ENCODE data around the gene FICD. TPM values are rescaled to one million over a fixed set of nuclear protein-coding genes. Genes with fewer than 3 reads are reported as not detected.

The FICD gene
- total and polyA plus RNA-seq, 2 of the 13 experiments (the other 11 are each of a cell fraction or from before 2014, with no cell fraction given): 0.99 to 3.0 TPM

DNA sequence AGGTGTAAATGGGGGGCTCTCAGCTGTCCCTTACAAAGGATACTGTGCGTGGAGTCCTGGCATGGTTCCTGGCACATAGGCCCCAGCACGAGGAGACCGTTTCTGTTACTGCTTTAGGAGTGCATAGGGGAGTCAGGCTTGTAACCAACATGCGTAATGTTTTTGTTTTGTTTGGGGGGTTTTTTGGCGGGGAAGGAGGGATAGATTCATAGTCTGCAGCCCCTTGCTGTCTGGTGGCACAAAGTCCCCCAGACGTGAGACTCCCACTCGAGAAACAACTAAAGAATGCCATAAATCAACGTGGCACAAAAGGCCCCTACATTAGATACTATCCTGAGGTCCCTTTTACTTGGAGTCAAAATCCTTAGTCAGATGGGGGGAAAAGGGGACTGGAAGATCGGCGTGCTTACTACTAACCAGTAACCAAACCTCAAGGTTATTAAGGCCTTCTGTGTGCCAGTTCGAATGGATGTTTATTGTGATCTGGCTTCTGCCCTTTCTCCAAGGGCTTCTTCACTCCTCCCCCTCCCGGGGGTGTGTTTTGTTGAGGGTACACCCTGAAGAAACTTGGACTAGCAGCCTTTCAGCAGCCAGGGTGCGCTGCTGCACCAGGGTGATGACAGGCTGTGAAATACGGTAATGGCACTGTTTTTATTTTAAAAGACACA is 48.2 kb downstream of the FICD start (continued):
- TF ChIP-seq, protein P1, sequence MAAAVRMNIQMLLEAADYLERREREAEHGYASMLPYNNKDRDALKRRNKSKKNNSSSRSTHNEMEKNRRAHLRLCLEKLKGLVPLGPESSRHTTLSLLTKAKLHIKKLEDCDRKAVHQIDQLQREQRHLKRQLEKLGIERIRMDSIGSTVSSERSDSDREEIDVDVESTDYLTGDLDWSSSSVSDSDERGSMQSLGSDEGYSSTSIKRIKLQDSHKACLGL (CRISPR knock-in tag; IDR thresholded peaks at IDR 0.05): no peak
- no peak for TF ChIP-seq FOXC1 (CRISPR knock-in tag; IDR thresholded peaks at IDR 0.05; ENCODE audit: borderline replicate concordance)
- no peak for TF ChIP-seq ZNF224 (CRISPR knock-in tag; IDR thresholded peaks at IDR 0.05)
- TF ChIP-seq, protein P2, sequence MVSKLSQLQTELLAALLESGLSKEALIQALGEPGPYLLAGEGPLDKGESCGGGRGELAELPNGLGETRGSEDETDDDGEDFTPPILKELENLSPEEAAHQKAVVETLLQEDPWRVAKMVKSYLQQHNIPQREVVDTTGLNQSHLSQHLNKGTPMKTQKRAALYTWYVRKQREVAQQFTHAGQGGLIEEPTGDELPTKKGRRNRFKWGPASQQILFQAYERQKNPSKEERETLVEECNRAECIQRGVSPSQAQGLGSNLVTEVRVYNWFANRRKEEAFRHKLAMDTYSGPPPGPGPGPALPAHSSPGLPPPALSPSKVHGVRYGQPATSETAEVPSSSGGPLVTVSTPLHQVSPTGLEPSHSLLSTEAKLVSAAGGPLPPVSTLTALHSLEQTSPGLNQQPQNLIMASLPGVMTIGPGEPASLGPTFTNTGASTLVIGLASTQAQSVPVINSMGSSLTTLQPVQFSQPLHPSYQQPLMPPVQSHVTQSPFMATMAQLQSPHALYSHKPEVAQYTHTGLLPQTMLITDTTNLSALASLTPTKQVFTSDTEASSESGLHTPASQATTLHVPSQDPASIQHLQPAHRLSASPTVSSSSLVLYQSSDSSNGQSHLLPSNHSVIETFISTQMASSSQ (IDR thresholded peaks at IDR 0.05; ENCODE audit: low read depth): no peak
- TF ChIP-seq, protein P2 (CRISPR knock-in tag; IDR thresholded peaks at IDR 0.05; ENCODE audit: borderline replicate concordance): no peak
- TF ChIP-seq, protein P3, sequence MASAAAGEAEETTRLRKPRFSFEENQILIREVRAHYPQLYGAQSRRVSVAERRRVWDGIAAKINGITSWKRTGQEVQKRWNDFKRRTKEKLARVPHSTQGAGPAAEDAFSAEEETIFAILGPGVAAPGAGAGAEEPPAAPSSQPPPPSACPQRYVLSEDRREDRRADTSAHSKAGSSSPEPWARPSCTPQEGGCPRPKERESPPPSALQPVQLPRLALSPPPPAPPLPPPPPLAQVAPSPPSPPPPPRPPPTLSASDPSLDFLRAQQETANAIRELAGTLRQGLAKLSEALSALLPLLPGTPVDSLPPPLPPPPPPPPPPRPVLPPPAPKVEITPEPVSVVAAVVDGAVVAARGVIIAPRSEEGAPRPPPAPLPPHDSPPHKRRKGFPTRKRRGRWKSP (CRISPR knock-in tag; IDR thresholded peaks at IDR 0.05): no peak
- TF ChIP-seq PAF1 (CRISPR knock-in tag; IDR thresholded peaks at IDR 0.05): no peak
- TF ChIP-seq XRCC5 (optimal IDR thresholded peaks at IDR 0.05; ENCODE audit: low read length): peak; percentile 52
- TF ChIP-seq FOXO1 (CRISPR knock-in tag; IDR thresholded peaks at IDR 0.05): 0 out of 2 replicates have a peak, but pooled peaks have one; percentile 35
- TF ChIP-seq HMGA1 (CRISPR knock-in tag; conservative IDR thresholded peaks at IDR 0.05): no peak
- TF ChIP-seq, protein P4, sequence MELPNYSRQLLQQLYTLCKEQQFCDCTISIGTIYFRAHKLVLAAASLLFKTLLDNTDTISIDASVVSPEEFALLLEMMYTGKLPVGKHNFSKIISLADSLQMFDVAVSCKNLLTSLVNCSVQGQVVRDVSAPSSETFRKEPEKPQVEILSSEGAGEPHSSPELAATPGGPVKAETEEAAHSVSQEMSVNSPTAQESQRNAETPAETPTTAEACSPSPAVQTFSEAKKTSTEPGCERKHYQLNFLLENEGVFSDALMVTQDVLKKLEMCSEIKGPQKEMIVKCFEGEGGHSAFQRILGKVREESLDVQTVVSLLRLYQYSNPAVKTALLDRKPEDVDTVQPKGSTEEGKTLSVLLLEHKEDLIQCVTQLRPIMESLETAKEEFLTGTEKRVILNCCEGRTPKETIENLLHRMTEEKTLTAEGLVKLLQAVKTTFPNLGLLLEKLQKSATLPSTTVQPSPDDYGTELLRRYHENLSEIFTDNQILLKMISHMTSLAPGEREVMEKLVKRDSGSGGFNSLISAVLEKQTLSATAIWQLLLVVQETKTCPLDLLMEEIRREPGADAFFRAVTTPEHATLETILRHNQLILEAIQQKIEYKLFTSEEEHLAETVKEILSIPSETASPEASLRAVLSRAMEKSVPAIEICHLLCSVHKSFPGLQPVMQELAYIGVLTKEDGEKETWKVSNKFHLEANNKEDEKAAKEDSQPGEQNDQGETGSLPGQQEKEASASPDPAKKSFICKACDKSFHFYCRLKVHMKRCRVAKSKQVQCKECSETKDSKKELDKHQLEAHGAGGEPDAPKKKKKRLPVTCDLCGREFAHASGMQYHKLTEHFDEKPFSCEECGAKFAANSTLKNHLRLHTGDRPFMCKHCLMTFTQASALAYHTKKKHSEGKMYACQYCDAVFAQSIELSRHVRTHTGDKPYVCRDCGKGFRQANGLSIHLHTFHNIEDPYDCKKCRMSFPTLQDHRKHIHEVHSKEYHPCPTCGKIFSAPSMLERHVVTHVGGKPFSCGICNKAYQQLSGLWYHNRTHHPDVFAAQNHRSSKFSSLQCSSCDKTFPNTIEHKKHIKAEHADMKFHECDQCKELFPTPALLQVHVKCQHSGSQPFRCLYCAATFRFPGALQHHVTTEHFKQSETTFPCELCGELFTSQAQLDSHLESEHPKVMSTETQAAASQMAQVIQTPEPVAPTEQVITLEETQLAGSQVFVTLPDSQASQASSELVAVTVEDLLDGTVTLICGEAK (IDR thresholded peaks at IDR 0.05): no peak
- TF ChIP-seq, protein P4 (CRISPR knock-in tag; IDR thresholded peaks at IDR 0.05): no peak
- no peak for TF ChIP-seq SP2 (CRISPR knock-in tag; IDR thresholded peaks at IDR 0.05)
- no peak for TF ChIP-seq TBX3 (IDR thresholded peaks at IDR 0.05; ENCODE audit: borderline replicate concordance)
- no peak for TF ChIP-seq ZNF207 (IDR thresholded peaks at IDR 0.05; ENCODE audit: borderline replicate concordance)

All from HepG2 (cell line).